Endothelial cell of umbilical vein (primary cell): ENCODE results near the gene HOXA4.

Experiments
- EZH2 ChIP-seq: IDR thresholded peaks from 2 replicates; pipeline ENCODE4 v1.6.1; 2012; ENCODE audit warnings: borderline replicate concordance, low read depth, mild to moderate bottlenecking, moderate library complexity, low read length, inconsistent platforms; ENCODE audit not compliant: severe bottlenecking
- FOS ChIP-seq: IDR thresholded peaks from 2 replicates; pipeline ENCODE4 v1.6.1; 2011; ENCODE audit warnings: mild to moderate bottlenecking, low read length, moderate library complexity, borderline replicate concordance; ENCODE audit not compliant: insufficient read depth
- POLR2A ChIP-seq: IDR thresholded peaks from 2 replicates; pipeline ENCODE4 v1.6.1; 2012; ENCODE audit warnings: low read depth, mild to moderate bottlenecking, control low read depth, low read length
- POLR2AphosphoS5 ChIP-seq: IDR thresholded peaks from 2 replicates; pipeline ENCODE4 v1.6.1; 2012; ENCODE audit warnings: low read depth, mild to moderate bottlenecking, control low read depth, low read length, moderate library complexity; ENCODE audit not compliant: insufficient read depth
- TF ChIP-seq, protein P1 (sequence below), 2 donors: IDR thresholded peaks; 1 replicate in 1 of 2; 2 replicates in 1 of 2; pipeline ENCODE4 v1.5.1; 2011; ENCODE audit warnings: low read length in 2 of 2, mild to moderate bottlenecking in 2 of 2, moderate library complexity in 2 of 2, control low read depth in 1 of 2, inconsistent platforms in 1 of 2, low read depth in 1 of 2; ENCODE audit not compliant: insufficient read depth in 1 of 2; ENCODE audit errors: extremely low read depth in 1 of 2
- TF ChIP-seq, protein P2 (sequence below): IDR thresholded peaks from 2 replicates; pipeline ENCODE4 v1.6.1; 2011; ENCODE audit not compliant: insufficient read depth, insufficient read length

DNA sequence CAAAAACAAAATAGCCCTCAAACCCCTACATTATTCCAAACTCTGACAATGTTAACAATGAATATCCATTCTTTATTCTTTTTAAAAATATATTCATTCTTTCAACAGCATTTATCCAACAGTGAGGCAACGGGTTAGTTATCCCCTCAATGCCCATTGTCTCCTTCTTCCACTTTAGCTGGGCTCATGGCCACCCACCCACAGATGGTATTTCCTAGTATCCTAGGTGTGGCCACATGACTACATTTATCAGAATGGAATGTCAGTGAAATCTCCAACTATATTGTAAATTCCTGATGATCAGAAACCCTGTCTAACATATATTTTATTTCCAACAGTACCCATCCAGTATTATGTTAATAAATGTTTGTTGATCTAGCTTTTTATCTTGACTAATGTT lies 48.4 kb downstream of the HOXA4 start:
- TF ChIP-seq, protein P1, sequence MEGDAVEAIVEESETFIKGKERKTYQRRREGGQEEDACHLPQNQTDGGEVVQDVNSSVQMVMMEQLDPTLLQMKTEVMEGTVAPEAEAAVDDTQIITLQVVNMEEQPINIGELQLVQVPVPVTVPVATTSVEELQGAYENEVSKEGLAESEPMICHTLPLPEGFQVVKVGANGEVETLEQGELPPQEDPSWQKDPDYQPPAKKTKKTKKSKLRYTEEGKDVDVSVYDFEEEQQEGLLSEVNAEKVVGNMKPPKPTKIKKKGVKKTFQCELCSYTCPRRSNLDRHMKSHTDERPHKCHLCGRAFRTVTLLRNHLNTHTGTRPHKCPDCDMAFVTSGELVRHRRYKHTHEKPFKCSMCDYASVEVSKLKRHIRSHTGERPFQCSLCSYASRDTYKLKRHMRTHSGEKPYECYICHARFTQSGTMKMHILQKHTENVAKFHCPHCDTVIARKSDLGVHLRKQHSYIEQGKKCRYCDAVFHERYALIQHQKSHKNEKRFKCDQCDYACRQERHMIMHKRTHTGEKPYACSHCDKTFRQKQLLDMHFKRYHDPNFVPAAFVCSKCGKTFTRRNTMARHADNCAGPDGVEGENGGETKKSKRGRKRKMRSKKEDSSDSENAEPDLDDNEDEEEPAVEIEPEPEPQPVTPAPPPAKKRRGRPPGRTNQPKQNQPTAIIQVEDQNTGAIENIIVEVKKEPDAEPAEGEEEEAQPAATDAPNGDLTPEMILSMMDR (IDR thresholded peaks at IDR 0.05; ENCODE audit: extremely low read depth in 1 of 2, insufficient read depth in 1 of 2, low read depth in 1 of 2, low read length in 2 of 2), result no peak
- no peak for TF ChIP-seq POLR2A
- no peak for TF ChIP-seq EZH2
- no peak for TF ChIP-seq POLR2AphosphoS5
- TF ChIP-seq, protein P2, sequence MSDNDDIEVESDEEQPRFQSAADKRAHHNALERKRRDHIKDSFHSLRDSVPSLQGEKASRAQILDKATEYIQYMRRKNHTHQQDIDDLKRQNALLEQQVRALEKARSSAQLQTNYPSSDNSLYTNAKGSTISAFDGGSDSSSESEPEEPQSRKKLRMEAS, result no peak
- no peak for TF ChIP-seq FOS
